GM19455 (cell line): Measurements from ENCODE around the gene WNT9A.
"Not testable (repeated sequence)": the region's sequence is repeated elsewhere in the genome, so short reads cannot be mapped to it uniquely, and the experiment has no call there.

Source experiments
- ATAC-seq: cut with Tn5 transposase; IDR thresholded peaks from one replicate; pipeline ENCODE4 v1.9.1; 2021; ENCODE audit not compliant: unreplicated experiment

WNT9A gene

GRCh38 chr1:227887697-227888403 is 59.9 kb downstream of the WNT9A start:
- no peak for ATAC-seq

- ATAC-seq = no peak
Measured at GRCh38 chr1:227886993-227887696, 60.6 kb downstream of the WNT9A start.

GRCh38 chr1:227886503-227886961 is 61.2 kb downstream of the WNT9A start:
- no peak for ATAC-seq

GRCh38 chr1:227885648-227886502 is 61.9 kb downstream of the WNT9A start:
- no peak for ATAC-seq

GRCh38 chr1:227885135-227885647 is 62.5 kb downstream of the WNT9A start:
- no peak for ATAC-seq

- no peak for ATAC-seq
Measured at GRCh38 chr1:227884370-227885134, 63.2 kb downstream of the WNT9A start.

- ATAC-seq = no peak
Measured at GRCh38 chr1:227883641-227884301, 64.0 kb downstream of the WNT9A start.

- ATAC-seq = no peak
Measured at GRCh38 chr1:227883073-227883520, 64.6 kb downstream of the WNT9A start.

GRCh38 chr1:227880342-227880924 is 67.3 kb downstream of the WNT9A start:
- ATAC-seq = no peak

GRCh38 chr1:227877810-227878209 is 69.9 kb downstream of the WNT9A start:
- not testable (repeated sequence) for ATAC-seq

GRCh38 chr1:227871892-227872291 is 75.8 kb downstream of the WNT9A start:
- ATAC-seq = not testable (repeated sequence)

- no peak for ATAC-seq
Measured at GRCh38 chr1:227870366-227870765, 77.4 kb downstream of the WNT9A start.

- ATAC-seq = no peak
Measured at GRCh38 chr1:227869851-227870305, 77.9 kb downstream of the WNT9A start.

GRCh38 chr1:227869279-227869842 is 78.4 kb downstream of the WNT9A start:
- ATAC-seq = no peak
